Trophoblast cell (in vitro differentiated cells and primary cell): ENCODE measurements around the gene FAM222B.

ENCODE experiments used
- DNase-seq, 2 donors: peaks; one replicate each; pipeline ENCODE4 v3.0.0-alpha.2; 2016
- H2AFZ ChIP-seq: 2 replicates; pipeline ENCODE4 v1.6.1; 2013; ENCODE audit warnings: low read length, moderate library complexity, mild to moderate bottlenecking; ENCODE audit not compliant: insufficient read depth, poor library complexity
- H2AK5ac ChIP-seq: 2 replicates; pipeline ENCODE4 v1.6.1; 2013; ENCODE audit warnings: mild to moderate bottlenecking, low read length
- H2BK120ac ChIP-seq: 2 replicates; pipeline ENCODE4 v1.6.1; 2013; ENCODE audit warnings: low read length, mild to moderate bottlenecking, moderate library complexity; ENCODE audit not compliant: insufficient read depth, poor library complexity
- H2BK12ac ChIP-seq: 2 replicates; pipeline ENCODE4 v1.6.1; 2013; ENCODE audit warnings: mild to moderate bottlenecking, low read length, moderate library complexity
- H2BK5ac ChIP-seq: 2 replicates; pipeline ENCODE4 v1.6.1; 2013; ENCODE audit warnings: low read length, low read depth, moderate library complexity, mild to moderate bottlenecking; ENCODE audit not compliant: poor library complexity
- H3K14ac ChIP-seq: 2 replicates; pipeline ENCODE4 v1.6.1; 2013; ENCODE audit warnings: mild to moderate bottlenecking, low read length
- H3K18ac ChIP-seq: 2 replicates; pipeline ENCODE4 v1.6.1; 2013; ENCODE audit warnings: mild to moderate bottlenecking, low read length
- H3K23ac ChIP-seq: 2 replicates; pipeline ENCODE4 v1.6.1; 2013; ENCODE audit warnings: low read length
- H3K27ac ChIP-seq: 2 replicates; pipeline ENCODE4 v1.5.1; 2013; ENCODE audit warnings: low read depth, mild to moderate bottlenecking, inconsistent platforms, low read length, moderate library complexity
- H3K27me3 ChIP-seq: 2 replicates; pipeline ENCODE4 v1.6.1; 2013; ENCODE audit warnings: inconsistent platforms, mild to moderate bottlenecking, low read length, moderate library complexity; ENCODE audit not compliant: insufficient read depth
- H3K36me3 ChIP-seq, 2 experiments: 1 replicate in 1 of 2; 2 replicates in 1 of 2; pipeline ENCODE4 v1.6.1; 2013; ENCODE audit warnings: low read length in 2 of 2, mild to moderate bottlenecking in 2 of 2, moderate library complexity in 1 of 2; ENCODE audit not compliant: insufficient read depth in 2 of 2, control insufficient read depth in 1 of 2
- H3K4ac ChIP-seq: 2 replicates; pipeline ENCODE4 v1.6.1; 2013; ENCODE audit warnings: low read depth, mild to moderate bottlenecking, low read length, moderate library complexity
- H3K4me1 ChIP-seq, 2 experiments: 1 replicate in 1 of 2; 2 replicates in 1 of 2; pipeline ENCODE4 v1.6.1; 2013; ENCODE audit warnings: low read length in 2 of 2, mild to moderate bottlenecking in 2 of 2, moderate library complexity in 1 of 2; ENCODE audit not compliant: insufficient read depth in 2 of 2, control insufficient read depth in 1 of 2
- H3K4me2 ChIP-seq: 2 replicates; pipeline ENCODE4 v1.6.1; 2013; ENCODE audit warnings: inconsistent platforms, mild to moderate bottlenecking, low read length, moderate library complexity
- H3K4me3 ChIP-seq: 2 replicates; pipeline ENCODE4 v1.5.1; 2013; ENCODE audit warnings: mild to moderate bottlenecking, low read depth, low read length, inconsistent platforms
- H3K79me1 ChIP-seq: one replicate; pipeline ENCODE4 v1.6.1; 2013; ENCODE audit warnings: low read length
- H3K79me2 ChIP-seq: 2 replicates; pipeline ENCODE4 v1.6.1; 2013; ENCODE audit warnings: low read length, mild to moderate bottlenecking; ENCODE audit not compliant: control insufficient read depth, insufficient read depth, poor library complexity
- H3K9ac ChIP-seq: 2 replicates; pipeline ENCODE4 v1.6.1; 2013; ENCODE audit warnings: mild to moderate bottlenecking, low read length
- H3K9me3 ChIP-seq: 2 replicates; pipeline ENCODE4 v1.6.1; 2013; ENCODE audit warnings: low read depth, mild to moderate bottlenecking, control low read depth, inconsistent platforms, low read length; ENCODE audit not compliant: insufficient read depth
- H4K12ac ChIP-seq: 2 replicates; pipeline ENCODE4 v1.6.1; 2013; ENCODE audit warnings: low read depth, mild to moderate bottlenecking, low read length, moderate library complexity
- H4K8ac ChIP-seq: 2 replicates; pipeline ENCODE4 v1.6.1; 2013; ENCODE audit warnings: low read depth, mild to moderate bottlenecking, low read length, moderate library complexity
- H4K91ac ChIP-seq: one replicate; pipeline ENCODE4 v1.6.1; 2013; ENCODE audit warnings: low read depth, mild to moderate bottlenecking, low read length, moderate library complexity
- WGBS: extraction: QIAGEN DNeasy Blood & Tissue Kit; methylation state at CpG from one replicate; pipeline ENCODE4 v1.1.7; 2013; ENCODE audit warnings: missing lambda C conversion rate; ENCODE audit not compliant: insufficient read length, insufficient coverage; ENCODE audit errors: extremely low coverage; 5-methylcytosine and 5-hydroxymethylcytosine counted together

The FAM222B gene

DNA sequence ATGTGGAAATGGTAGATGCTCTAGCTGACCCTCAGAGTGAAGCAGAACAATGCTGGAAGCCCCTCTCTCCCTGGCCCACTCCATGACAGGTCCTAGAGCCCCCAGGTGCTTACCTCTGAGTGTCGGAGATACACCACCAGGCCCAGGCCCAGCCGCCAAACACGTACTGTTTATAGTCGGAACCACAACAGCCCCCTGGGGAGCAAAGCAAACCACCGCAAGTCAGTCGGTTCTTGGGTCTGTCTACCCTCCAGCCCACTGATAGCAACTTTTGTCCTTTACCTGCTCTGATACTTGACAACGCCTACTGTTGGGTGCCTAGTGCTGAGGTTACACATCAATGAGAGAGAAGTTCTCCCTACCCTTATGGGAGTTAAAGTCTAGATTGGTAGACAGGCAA, 46.2 kb upstream of the FAM222B start:
- no peak overlapping the region for H3K27ac ChIP-seq
- H2AK5ac ChIP-seq, result no peak overlapping the region
- H3K79me1 ChIP-seq, result no peaks in the 10 kb centered on the region
- H3K79me2 ChIP-seq, result no peaks in the 10 kb centered on the region
- no peak overlapping the region for H3K23ac ChIP-seq
- no peak overlapping the region for H3K14ac ChIP-seq
- no peak overlapping the region for H3K4me2 ChIP-seq
- WGBS, result no CpG with 5 or more reads among the region's 7 CpGs
- no peak overlapping the region for H3K4ac ChIP-seq
- no peak overlapping the region for H3K9ac ChIP-seq
- no peak overlapping the region for H4K12ac ChIP-seq
- DNase-seq, result no peak
- no peak overlapping the region for H2BK12ac ChIP-seq
- no peak overlapping the region for H2BK120ac ChIP-seq
- H3K4me1 ChIP-seq, result no peaks in the 10 kb centered on the region
- H4K91ac ChIP-seq, result no peak overlapping the region
- H2AFZ ChIP-seq, result no peak overlapping the region
- H3K4me3 ChIP-seq, result no peak overlapping the region
- H3K27me3 ChIP-seq, result no peaks in the 10 kb centered on the region
- no peak overlapping the region for H2BK5ac ChIP-seq
- peaks cover 10 to 25% of the 10 kb centered on the region in 2 experiments for H3K36me3 ChIP-seq
- H3K18ac ChIP-seq, result no peak overlapping the region
- no peak overlapping the region for H4K8ac ChIP-seq
- H3K9me3 ChIP-seq, result peaks cover 5% of the 10 kb centered on the region

DNA sequence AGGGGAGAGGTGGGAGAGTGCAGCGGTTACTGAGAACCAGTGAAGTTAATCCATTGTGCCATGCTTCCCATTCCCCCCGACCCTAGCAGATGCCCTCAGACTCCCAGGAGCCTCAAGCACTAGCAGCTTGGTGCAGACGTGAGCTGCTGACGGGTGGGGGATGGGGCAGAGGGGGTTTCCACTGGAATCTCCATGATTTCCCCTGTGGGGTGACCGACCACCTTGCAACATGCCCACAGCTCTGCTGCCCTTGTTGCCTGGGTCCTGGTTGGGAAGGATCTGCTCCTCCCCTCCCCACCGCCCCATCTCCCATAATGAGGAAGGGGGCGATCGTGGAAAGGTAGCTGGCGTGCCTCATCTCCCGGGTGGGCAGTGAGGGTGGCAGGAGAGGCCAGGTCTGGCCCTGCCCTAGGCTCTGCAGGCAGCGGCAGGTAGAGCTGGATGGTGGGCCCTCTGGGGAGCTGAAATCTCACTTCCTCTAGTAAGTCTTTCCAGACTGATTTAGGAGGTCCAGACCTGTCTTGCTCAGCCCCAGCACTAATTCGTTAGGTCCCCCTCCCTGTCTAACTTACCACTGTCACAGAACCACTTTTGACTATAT, 45.4 kb upstream of the FAM222B start:
- Histone ChIP-seq H3K4me1 (no peaks in the 10 kb centered on the region), H3K79me2 (no peaks in the 10 kb centered on the region), H3K27ac (no peak overlapping the region), H3K79me1 (no peaks in the 10 kb centered on the region), H2BK12ac (no peak overlapping the region), H2BK120ac (no peak overlapping the region), H3K36me3 (peaks cover 12 to 30% of the 10 kb centered on the region in 2 experiments), H4K91ac (no peak overlapping the region), H2BK5ac (no peak overlapping the region), H3K4ac (no peak overlapping the region), H3K4me2 (no peak overlapping the region), H3K27me3 (no peaks in the 10 kb centered on the region), H2AK5ac (no peak overlapping the region), H2AFZ (no peak overlapping the region), H3K9me3 (peaks cover 5% of the 10 kb centered on the region), H4K12ac (no peak overlapping the region), H3K4me3 (no peak overlapping the region), H3K23ac (no peak overlapping the region), H4K8ac (no peak overlapping the region), H3K14ac (no peak overlapping the region), H3K9ac (no peak overlapping the region), H3K18ac (no peak overlapping the region)
- no CpG with 5 or more reads among the region's 12 CpGs for WGBS
- DNase-seq, result no peak

DNA sequence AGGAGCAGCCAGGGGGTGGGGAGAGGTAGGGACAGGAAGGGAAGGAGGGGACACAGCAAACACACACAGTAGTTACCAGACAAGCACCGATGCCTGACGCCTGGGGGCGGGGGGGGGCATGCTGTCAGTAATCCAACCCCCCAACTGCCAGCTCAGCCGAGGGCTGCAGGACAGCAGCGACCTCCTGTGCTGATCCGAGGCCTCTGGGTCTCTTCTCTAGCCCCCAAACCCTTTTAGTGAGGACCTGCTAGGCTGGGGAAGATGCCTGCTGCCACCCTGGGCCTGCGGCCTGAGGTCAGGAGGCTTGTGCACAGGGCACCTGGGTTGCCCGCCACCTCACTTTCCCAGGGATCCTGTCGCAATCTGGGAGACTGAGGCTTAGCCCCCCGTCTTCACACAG, 43.4 kb upstream of the FAM222B start:
- Histone ChIP-seq H3K14ac (no peak overlapping the region), H2BK12ac (no peak overlapping the region), H3K27ac (no peak overlapping the region), H3K4me3 (no peak overlapping the region), H2BK5ac (no peak overlapping the region), H4K8ac (no peak overlapping the region), H3K79me1 (no peaks in the 10 kb centered on the region), H2AK5ac (no peak overlapping the region), H4K91ac (no peak overlapping the region), H3K9ac (no peak overlapping the region), H3K4ac (no peak overlapping the region), H3K18ac (no peak overlapping the region), H3K4me2 (no peak overlapping the region), H3K27me3 (no peaks in the 10 kb centered on the region), H3K79me2 (no peaks in the 10 kb centered on the region), H3K23ac (no peak overlapping the region), H2AFZ (no peak overlapping the region), H2BK120ac (no peak overlapping the region), H4K12ac (no peak overlapping the region), H3K4me1 (no peaks in the 10 kb centered on the region), H3K36me3 (peaks cover 30 to 44% of the 10 kb centered on the region in 2 experiments), H3K9me3 (peaks cover 5% of the 10 kb centered on the region)
- no peak for DNase-seq
- WGBS, result no CpG with 5 or more reads among the region's 10 CpGs

DNA sequence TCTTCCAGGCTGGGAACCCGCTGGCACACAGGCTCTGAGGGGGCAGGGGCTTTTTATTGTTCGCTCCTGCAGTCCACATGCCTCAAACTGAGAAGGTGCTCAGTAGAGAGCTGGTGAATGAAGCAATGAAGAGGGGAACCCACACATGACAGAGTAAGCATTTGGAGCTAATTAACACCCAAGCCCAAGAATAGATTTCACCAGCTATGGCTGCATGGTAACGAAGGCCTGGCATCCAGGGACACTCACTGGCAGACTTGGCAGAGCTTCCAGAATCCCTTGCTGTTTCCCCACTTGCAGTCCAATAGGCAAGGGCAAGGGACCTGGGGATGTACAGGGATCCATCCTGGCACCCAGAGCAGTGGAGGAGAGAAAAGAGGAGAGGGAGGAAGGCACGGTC, 42.8 kb upstream of the FAM222B start:
- H3K18ac ChIP-seq, result no peak overlapping the region
- H3K4ac ChIP-seq, result no peak overlapping the region
- WGBS, result no CpG with 5 or more reads among the region's 4 CpGs
- H3K27ac ChIP-seq, result no peak overlapping the region
- H2BK12ac ChIP-seq, result no peak overlapping the region
- H3K9me3 ChIP-seq, result peaks cover 5% of the 10 kb centered on the region
- no peak for DNase-seq
- H2AK5ac ChIP-seq, result no peak overlapping the region
- no peak overlapping the region for H2AFZ ChIP-seq
- H3K4me2 ChIP-seq, result no peak overlapping the region
- H3K23ac ChIP-seq, result no peak overlapping the region
- H4K12ac ChIP-seq, result no peak overlapping the region
- H3K9ac ChIP-seq, result no peak overlapping the region
- H3K4me3 ChIP-seq, result no peak overlapping the region
- no peak overlapping the region for H3K14ac ChIP-seq
- H4K91ac ChIP-seq, result no peak overlapping the region
- H3K79me1 ChIP-seq, result no peaks in the 10 kb centered on the region
- no peak overlapping the region for H4K8ac ChIP-seq
- no peak overlapping the region for H2BK5ac ChIP-seq
- peaks cover 36 to 47% of the 10 kb centered on the region in 2 experiments for H3K36me3 ChIP-seq
- H3K27me3 ChIP-seq, result no peaks in the 10 kb centered on the region
- H3K79me2 ChIP-seq, result no peaks in the 10 kb centered on the region
- H2BK120ac ChIP-seq, result no peak overlapping the region
- H3K4me1 ChIP-seq, result no peaks in the 10 kb centered on the region
